HepG2 (cell line): Measurements from ENCODE around the gene VAMP8. TPM values are rescaled to one million over a fixed set of nuclear protein-coding genes. Genes with fewer than 3 reads are reported as not detected.

ENCODE experiments used
- ATAC-seq: fragments of 200-7000 bp; cut with Tn5 transposase; 3 replicates; pipeline ENCODE4 v1.9.1; 2020; ENCODE audit warnings: mild to moderate bottlenecking, moderate library complexity
- BruUV-seq: library from RNA; stranded (reverse); fragments of 400-500 nt; replicated peaks from 2 replicates; lab custom pipeline; 2021; lab: Mats Ljungman, UMichigan
- CTCF ChIA-PET: fragments of 300-600 bp; formaldehyde crosslinking; extraction: SDS; loops from one replicate; lab custom pipeline; 2021; ENCODE audit warnings: low total read pairs, inconsistent platforms, low intra/inter-chr PET ratio; lab: Yijun Ruan, JAX
- POLR2A ChIA-PET: fragments of 350-600 bp; sonication (Branson Sonifier 250); formaldehyde crosslinking; loops from one replicate; lab custom pipeline; 2020; ENCODE audit warnings: antibody characterized with exemption, inconsistent platforms; lab: Yijun Ruan, JAX
- DNase-seq: peaks from one replicate; pipeline ENCODE4 v3.0.0-alpha.2; 2015; ENCODE audit warnings: low spot score
- FAIRE-seq: peaks from 3 replicates; lab custom pipeline; 2011; peaks lifted over from hg19 to GRCh38; lab: Jason Lieb, UNC
- H2AFZ ChIP-seq: one replicate; pipeline ENCODE4 v1.6.1; 2011; ENCODE audit warnings: low read length, inconsistent platforms
- H3K27ac ChIP-seq: fragments of 300-600 bp; 3 replicates; pipeline ENCODE4 v1.8.0; 2011; ENCODE audit warnings: mixed run types, mild to moderate bottlenecking, mixed read lengths, low read length, inconsistent platforms; ENCODE audit not compliant: insufficient read depth; ENCODE audit errors: extremely low read length
- H3K27me3 ChIP-seq, 2 experiments: fragments of 200-600 bp in 1 of 2; 2 replicates in 1 of 2; 3 replicates in 1 of 2; pipeline versions ENCODE4 v1.6.0 to v1.8.0; 2011; ENCODE audit warnings: low read length in 2 of 2, mild to moderate bottlenecking in 2 of 2, moderate library complexity in 2 of 2, inconsistent platforms in 1 of 2; ENCODE audit not compliant: insufficient read depth in 2 of 2, control insufficient read depth in 1 of 2
- H3K36me3 ChIP-seq, 2 experiments: fragments of 200-600 bp in 1 of 2; replicated peaks in 1 of 2; 2 replicates in 1 of 2; 3 replicates in 1 of 2; pipeline versions ENCODE4 v1.5.1 to v1.8.0; 2011; ENCODE audit warnings: low read length in 2 of 2, inconsistent platforms in 1 of 2; ENCODE audit not compliant: insufficient read depth in 2 of 2, control insufficient read depth in 1 of 2
- H3K4me1 ChIP-seq: 2 replicates; pipeline ENCODE4 v1.5.1; 2012; ENCODE audit warnings: low read length, inconsistent platforms; ENCODE audit not compliant: insufficient read depth
- H3K4me2 ChIP-seq: 2 replicates; pipeline ENCODE4 v1.6.0; 2011; ENCODE audit warnings: low read depth, low read length, inconsistent platforms
- H3K4me3 ChIP-seq, 3 experiments: fragments of 200-600 bp in 1 of 3; sonication (generic), shearing (Covaris generic) in 1 of 3; replicated peaks in 1 of 3; 2 replicates each; pipeline ENCODE4 v1.5.1; 2011 to 2016; ENCODE audit warnings: low read length in 3 of 3, inconsistent platforms in 2 of 3, low read depth in 2 of 3, mild to moderate bottlenecking in 2 of 3, control low read depth in 1 of 3, mixed read lengths in 1 of 3; ENCODE audit not compliant: insufficient read depth in 1 of 3
- H3K79me2 ChIP-seq: one replicate; pipeline ENCODE4 v1.6.1; 2011; ENCODE audit warnings: low read length, inconsistent platforms; ENCODE audit not compliant: insufficient read depth
- H3K9ac ChIP-seq: 2 replicates; pipeline ENCODE4 v1.6.0; 2011; ENCODE audit warnings: mild to moderate bottlenecking, low read depth, low read length, inconsistent platforms; ENCODE audit not compliant: insufficient read depth
- H3K9me3 ChIP-seq: 2 replicates; pipeline ENCODE4 v1.5.1; 2012; ENCODE audit warnings: mild to moderate bottlenecking, low read length
- H4K20me1 ChIP-seq: 2 replicates; pipeline ENCODE4 v1.6.0; 2011; ENCODE audit warnings: inconsistent platforms, mild to moderate bottlenecking, low read length, moderate library complexity; ENCODE audit not compliant: insufficient read depth
- ESRRA ChIP-seq: sonication (generic); formaldehyde crosslinking; IDR thresholded peaks from 2 replicates; pipeline ENCODE4 v1.5.1; 2020; ENCODE audit warnings: mild to moderate bottlenecking, low read depth, missing genetic modification reagents
- HOXA3 ChIP-seq: sonication (generic); formaldehyde crosslinking; IDR thresholded peaks from 2 replicates; pipeline ENCODE4 v1.5.0; 2020; ENCODE audit warnings: missing genetic modification reagents
- HOXA7 ChIP-seq: sonication (generic); formaldehyde crosslinking; IDR thresholded peaks from 2 replicates; pipeline ENCODE4 v1.8.1; 2022; ENCODE audit warnings: mild to moderate bottlenecking, missing genetic modification reagents, moderate library complexity
- KDM2A ChIP-seq: sonication (generic); formaldehyde crosslinking; IDR thresholded peaks from 2 replicates; pipeline ENCODE4 v1.4.0; 2020; ENCODE audit warnings: low read depth, missing genetic modification reagents, borderline replicate concordance
- KDM3A ChIP-seq: IDR thresholded peaks from 2 replicates; pipeline ENCODE4 v1.6.1; 2018; ENCODE audit warnings: low read depth, missing compliant biosample characterization
- KLF13 ChIP-seq: sonication (generic); formaldehyde crosslinking; IDR thresholded peaks from 2 replicates; pipeline ENCODE4 v1.4.0; 2020; ENCODE audit warnings: mild to moderate bottlenecking, missing genetic modification reagents
- MEIS1 ChIP-seq: sonication (generic); formaldehyde crosslinking; IDR thresholded peaks from 2 replicates; pipeline ENCODE4 v1.9.0; 2021; ENCODE audit warnings: mild to moderate bottlenecking, missing genetic modification reagents, moderate library complexity, borderline replicate concordance
- MTF1 ChIP-seq: sonication (generic); formaldehyde crosslinking; IDR thresholded peaks from 2 replicates; pipeline ENCODE4 v1.5.0; 2020; ENCODE audit warnings: missing genetic modification reagents
- NR2F1 ChIP-seq, 2 experiments: fragments of 450-650 bp in 1 of 2; formaldehyde crosslinking in 1 of 2; IDR thresholded peaks; 2 replicates each; pipeline versions ENCODE4 v1.5.0 to v1.6.1; 2016 to 2020; ENCODE audit warnings: mild to moderate bottlenecking in 1 of 2, missing compliant biosample characterization in 1 of 2, missing genetic modification reagents in 1 of 2, moderate library complexity in 1 of 2
- NR2F6 ChIP-seq, 2 experiments: IDR thresholded peaks; 2 replicates each; pipeline ENCODE4 v1.6.1; 2016; ENCODE audit warnings: antibody characterized with exemption in 1 of 2, mild to moderate bottlenecking in 1 of 2
- ZNF232 ChIP-seq: sonication (generic); formaldehyde crosslinking; IDR thresholded peaks from 2 replicates; pipeline ENCODE4 v1.4.0; 2020; ENCODE audit warnings: missing genetic modification reagents, borderline replicate concordance
- ZNF251 ChIP-seq: sonication (generic); formaldehyde crosslinking; IDR thresholded peaks from 2 replicates; pipeline ENCODE4 v1.9.0; 2021; ENCODE audit warnings: mild to moderate bottlenecking, missing genetic modification reagents
- ZNF296 ChIP-seq: sonication (generic); formaldehyde crosslinking; conservative IDR thresholded peaks from 2 replicates; pipeline ENCODE4 v1.5.0; 2020; ENCODE audit warnings: mild to moderate bottlenecking, missing genetic modification reagents
- ZNF549 ChIP-seq: sonication (generic); formaldehyde crosslinking; IDR thresholded peaks from 2 replicates; pipeline ENCODE4 v1.5.0; 2020; ENCODE audit warnings: missing genetic modification reagents
- WGBS: methylation state at CpG from one replicate; pipeline ENCODE4 v1.1.6; 2017; ENCODE audit warnings: low lambda C conversion rate; 5-methylcytosine and 5-hydroxymethylcytosine counted together
- in situ Hi-C: cut with HindIII; loops from 2 replicates; pipeline ENCODE4 v1.10.0; 2017; ENCODE audit warnings: low pct_unique_long_range_greater_than_20kb; ENCODE audit not compliant: extremely low pct_ligation_motif_present
- intact Hi-C: fragments of 100-400 bp; cut with micrococcal nuclease; formaldehyde crosslinking; loops from one replicate; pipeline ENCODE4 v1.10.0; 2022; ENCODE audit not compliant: unreplicated experiment
- polyA plus RNA-seq, 8 experiments: library from polyadenylated mRNA; depleted of rRNA in 3 of 8; stranded (reverse) in 7 of 8; unstranded in 1 of 8; fragments of >200 nt; fragmentation: Illumina TruSeq in 4 of 8; extraction: Trizol in 4 of 8; gene quantifications; 2 replicates each; pipeline versions ENCODE4 v1.2.1 to v1.2.3, GENCODE V29; 2011 to 2016; ENCODE audit warnings: low read depth in 4 of 8, missing spikeins in 1 of 8, mixed read lengths in 1 of 8; ENCODE audit not compliant: insufficient read depth in 1 of 8
- total RNA-seq, 5 experiments: library from RNA; depleted of rRNA; stranded (reverse); fragments of >200 nt; fragmentation: Illumina TruSeq; extraction: Trizol; gene quantifications; 2 replicates each; pipeline ENCODE4 v1.2.3, GENCODE V29; 2016; ENCODE audit warnings: low read depth in 1 of 5
- TF ChIP-seq, protein P1 (sequence below): sonication (generic); formaldehyde crosslinking; IDR thresholded peaks from 2 replicates; pipeline ENCODE4 v1.4.0; 2020; ENCODE audit warnings: missing genetic modification reagents, borderline replicate concordance
- TF ChIP-seq, protein P2 (sequence below): sonication (generic); formaldehyde crosslinking; IDR thresholded peaks from 2 replicates; pipeline ENCODE4 v1.4.0; 2020; ENCODE audit warnings: low read depth, missing genetic modification reagents
- TF ChIP-seq, protein P3 (sequence below), 2 experiments: sonication (generic) in 1 of 2; formaldehyde crosslinking in 1 of 2; IDR thresholded peaks; 2 replicates each; pipeline versions ENCODE4 v1.5.1 to v1.6.1; 2011 to 2020; ENCODE audit warnings: borderline replicate concordance in 1 of 2, low read depth in 1 of 2, low read length in 1 of 2, mild to moderate bottlenecking in 1 of 2, missing genetic modification reagents in 1 of 2, moderate library complexity in 1 of 2

VAMP8 gene
- total and polyA plus RNA-seq, 2 of the 13 experiments (the other 11 are each of a cell fraction or from before 2014, with no cell fraction given) = 83.3 to 157 TPM

DNA sequence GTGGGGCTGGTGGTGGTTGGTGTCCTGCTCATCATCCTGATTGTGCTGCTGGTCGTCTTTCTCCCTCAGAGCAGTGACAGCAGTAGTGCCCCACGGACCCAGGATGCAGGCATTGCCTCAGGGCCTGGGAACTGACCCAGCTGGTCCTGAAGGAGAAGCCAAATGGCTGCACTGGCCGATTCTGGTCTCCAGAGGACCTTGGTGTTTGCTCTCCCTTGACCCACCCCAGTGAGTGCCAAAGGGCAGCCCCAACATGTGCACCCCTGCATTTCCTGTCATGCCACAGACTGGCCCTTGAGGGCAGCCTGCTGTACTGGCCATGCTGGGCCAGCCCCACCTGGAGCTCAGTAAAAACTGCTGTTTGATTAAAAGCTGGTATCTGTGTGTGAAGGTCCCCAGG lies 15.6 kb downstream of the VAMP8 start:
- FAIRE-seq = no peak
- intact Hi-C loops = no loop called here
- TF ChIP-seq ZNF549 (no peak), HOXA7 (CRISPR knock-in tag) (no peak), KLF13 (no peak), ZNF232 (CRISPR knock-in tag) (0 out of 2 replicates have a peak, but pooled peaks have one; percentile 25), ESRRA (CRISPR knock-in tag) (0 out of 2 replicates have a peak, but pooled peaks have one; percentile 33), NR2F1 (CRISPR knock-in tag; IDR thresholded peaks at IDR 0.05) (peak in 1 of 2 experiments; percentile 60; a peak in 1 of 4 replicates), MTF1 (CRISPR knock-in tag) (no peak), KDM2A (peak; percentile 57; the same call in 1 of the 2 replicates), NR2F6 (IDR thresholded peaks at IDR 0.05) (peak; percentile 60; the same call in 1 of the 2 replicates), NR2F6 (CRISPR knock-in tag; IDR thresholded peaks at IDR 0.05) (peak; percentile 79), HOXA3 (peak; percentile 60; the same call in 1 of the 2 replicates), MEIS1 (CRISPR knock-in tag) (no peak), ZNF251 (CRISPR knock-in tag) (no peak), KDM3A (CRISPR knock-in tag) (no peak), ZNF296 (no peak)
- TF ChIP-seq, protein P1, sequence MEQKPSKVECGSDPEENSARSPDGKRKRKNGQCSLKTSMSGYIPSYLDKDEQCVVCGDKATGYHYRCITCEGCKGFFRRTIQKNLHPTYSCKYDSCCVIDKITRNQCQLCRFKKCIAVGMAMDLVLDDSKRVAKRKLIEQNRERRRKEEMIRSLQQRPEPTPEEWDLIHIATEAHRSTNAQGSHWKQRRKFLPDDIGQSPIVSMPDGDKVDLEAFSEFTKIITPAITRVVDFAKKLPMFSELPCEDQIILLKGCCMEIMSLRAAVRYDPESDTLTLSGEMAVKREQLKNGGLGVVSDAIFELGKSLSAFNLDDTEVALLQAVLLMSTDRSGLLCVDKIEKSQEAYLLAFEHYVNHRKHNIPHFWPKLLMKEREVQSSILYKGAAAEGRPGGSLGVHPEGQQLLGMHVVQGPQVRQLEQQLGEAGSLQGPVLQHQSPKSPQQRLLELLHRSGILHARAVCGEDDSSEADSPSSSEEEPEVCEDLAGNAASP (CRISPR knock-in tag) = no peak
- TF ChIP-seq, protein P2, sequence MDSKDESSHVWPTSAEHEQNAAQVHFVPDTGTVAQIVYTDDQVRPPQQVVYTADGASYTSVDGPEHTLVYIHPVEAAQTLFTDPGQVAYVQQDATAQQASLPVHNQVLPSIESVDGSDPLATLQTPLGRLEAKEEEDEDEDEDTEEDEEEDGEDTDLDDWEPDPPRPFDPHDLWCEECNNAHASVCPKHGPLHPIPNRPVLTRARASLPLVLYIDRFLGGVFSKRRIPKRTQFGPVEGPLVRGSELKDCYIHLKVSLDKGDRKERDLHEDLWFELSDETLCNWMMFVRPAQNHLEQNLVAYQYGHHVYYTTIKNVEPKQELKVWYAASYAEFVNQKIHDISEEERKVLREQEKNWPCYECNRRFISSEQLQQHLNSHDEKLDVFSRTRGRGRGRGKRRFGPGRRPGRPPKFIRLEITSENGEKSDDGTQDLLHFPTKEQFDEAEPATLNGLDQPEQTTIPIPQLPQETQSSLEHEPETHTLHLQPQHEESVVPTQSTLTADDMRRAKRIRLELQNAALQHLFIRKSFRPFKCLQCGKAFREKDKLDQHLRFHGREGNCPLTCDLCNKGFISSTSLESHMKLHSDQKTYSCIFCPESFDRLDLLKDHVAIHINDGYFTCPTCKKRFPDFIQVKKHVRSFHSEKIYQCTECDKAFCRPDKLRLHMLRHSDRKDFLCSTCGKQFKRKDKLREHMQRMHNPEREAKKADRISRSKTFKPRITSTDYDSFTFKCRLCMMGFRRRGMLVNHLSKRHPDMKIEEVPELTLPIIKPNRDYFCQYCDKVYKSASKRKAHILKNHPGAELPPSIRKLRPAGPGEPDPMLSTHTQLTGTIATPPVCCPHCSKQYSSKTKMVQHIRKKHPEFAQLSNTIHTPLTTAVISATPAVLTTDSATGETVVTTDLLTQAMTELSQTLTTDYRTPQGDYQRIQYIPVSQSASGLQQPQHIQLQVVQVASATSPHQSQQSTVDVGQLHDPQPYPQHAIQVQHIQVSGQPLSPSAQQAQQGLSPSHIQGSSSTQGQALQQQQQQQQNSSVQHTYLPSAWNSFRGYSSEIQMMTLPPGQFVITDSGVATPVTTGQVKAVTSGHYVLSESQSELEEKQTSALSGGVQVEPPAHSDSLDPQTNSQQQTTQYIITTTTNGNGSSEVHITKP = 0 out of 2 replicates have a peak, but pooled peaks have one; percentile 23
- TF ChIP-seq, protein P3, sequence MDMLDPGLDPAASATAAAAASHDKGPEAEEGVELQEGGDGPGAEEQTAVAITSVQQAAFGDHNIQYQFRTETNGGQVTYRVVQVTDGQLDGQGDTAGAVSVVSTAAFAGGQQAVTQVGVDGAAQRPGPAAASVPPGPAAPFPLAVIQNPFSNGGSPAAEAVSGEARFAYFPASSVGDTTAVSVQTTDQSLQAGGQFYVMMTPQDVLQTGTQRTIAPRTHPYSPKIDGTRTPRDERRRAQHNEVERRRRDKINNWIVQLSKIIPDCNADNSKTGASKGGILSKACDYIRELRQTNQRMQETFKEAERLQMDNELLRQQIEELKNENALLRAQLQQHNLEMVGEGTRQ (IDR thresholded peaks at IDR 0.05; ENCODE audit: low read depth, low read length) = no peak
- TF ChIP-seq, protein P3 (CRISPR knock-in tag; IDR thresholded peaks at IDR 0.05; ENCODE audit: borderline replicate concordance) = no peak

More for the DNA sequence above, 15.6 kb downstream of the VAMP8 start:
- no peaks in the 10 kb centered on the region for H3K9me3 ChIP-seq
- no CpG with 5 or more reads among the region's 3 CpGs for WGBS
- no peak overlapping the region; the same call in 1 of the 2 replicates for H3K9ac ChIP-seq
- no peak overlapping the region for H3K27ac ChIP-seq
- peaks cover 0 to 12% of the 10 kb centered on the region in 2 experiments for H3K36me3 ChIP-seq
- CTCF ChIA-PET = no interaction called here
- in situ Hi-C loops = no loop called here
- DNase-seq = peak; percentile 44
- POLR2A ChIA-PET = interaction anchor here (1.6 to 25.9 kb wide), 7 partner anchors 0 to 268 kb away, joined by 4 to 795 read pairs (median 116); partner anchors contain the start of genes C2orf68, GGCX, MAT2A and RNF181
- BruUV-seq = no TSS peak
- no peak overlapping the region for H2AFZ ChIP-seq
- peaks cover 86% of the 10 kb centered on the region for H3K4me1 ChIP-seq
- H3K27me3 ChIP-seq = no peaks in the 10 kb centered on the region; a peak in 1 of 5 replicates
- peak; percentile 21 for ATAC-seq
- 0 out of 2 replicates have a peak, but pooled peaks cover 3% of the 10 kb centered on the region for H4K20me1 ChIP-seq
- H3K4me3 ChIP-seq = no peak overlapping the region
- H3K4me2 ChIP-seq = peak overlapping the region; percentile 38
- peaks cover 23% of the 10 kb centered on the region for H3K79me2 ChIP-seq
